ENCODE data around the gene TEDDM1.

The TEDDM1 gene

GRCh38 chr1:182441719-182442118 is 41.3 kb upstream of the TEDDM1 start:
- DNase-seq: no peak
- no peaks in the 10 kb centered on the region for H3K27me3 ChIP-seq (ENCODE audit: insufficient read depth, low read length, poor library complexity)
- H3K4me1 ChIP-seq (ENCODE audit: insufficient read depth, low read length): peaks cover 8% of the 10 kb centered on the region; the same call in 1 of the 2 replicates
- no peaks in the 10 kb centered on the region for H3K79me2 ChIP-seq (ENCODE audit: insufficient read depth, low read length)
- H3K27ac ChIP-seq (ENCODE audit: low read length): no peak overlapping the region
- no peak overlapping the region for H3K4me3 ChIP-seq (ENCODE audit: low read depth in 1 of 2, low read length in 2 of 2)
- no peaks in the 10 kb centered on the region for H4K20me1 ChIP-seq (ENCODE audit: insufficient read depth, low read length)
- no peak overlapping the region for H3K9ac ChIP-seq (ENCODE audit: low read depth, low read length)
- ATAC-seq (ENCODE audit: insufficient read depth, low read depth): no peak
- no peak overlapping the region for H2AFZ ChIP-seq (ENCODE audit: low read depth, low read length)
- H3K9me3 ChIP-seq (ENCODE audit: insufficient read depth, low read length, severe bottlenecking): peaks cover 3% of the 10 kb centered on the region
- H3K36me3 ChIP-seq (ENCODE audit: insufficient read depth, low read length): no peaks in the 10 kb centered on the region
- TF ChIP-seq EZH2 (IDR thresholded peaks at IDR 0.05; ENCODE audit: borderline replicate concordance, low read depth, low read length, severe bottlenecking) (no peak), CTCF (IDR thresholded peaks at IDR 0.05; ENCODE audit: borderline replicate concordance, extremely low read depth, low read length, poor library complexity, severe bottlenecking) (no peak)
- no peak overlapping the region for H3K4me2 ChIP-seq (ENCODE audit: insufficient read depth, low read length)

- TF ChIP-seq CTCF (IDR thresholded peaks at IDR 0.05; ENCODE audit: borderline replicate concordance, extremely low read depth, low read length, poor library complexity, severe bottlenecking) (no peak), EZH2 (IDR thresholded peaks at IDR 0.05; ENCODE audit: borderline replicate concordance, low read depth, low read length, severe bottlenecking) (no peak)
- no peak overlapping the region for H3K27ac ChIP-seq (ENCODE audit: low read length)
- no peak for ATAC-seq (ENCODE audit: insufficient read depth, low read depth)
- no peaks in the 10 kb centered on the region for H3K27me3 ChIP-seq (ENCODE audit: insufficient read depth, low read length, poor library complexity)
- no peaks in the 10 kb centered on the region for H3K4me1 ChIP-seq (ENCODE audit: insufficient read depth, low read length)
- H3K4me3 ChIP-seq (ENCODE audit: low read depth in 1 of 2, low read length in 2 of 2): no peak overlapping the region
- no peak overlapping the region for H2AFZ ChIP-seq (ENCODE audit: low read depth, low read length)
- peaks cover 3% of the 10 kb centered on the region for H3K9me3 ChIP-seq (ENCODE audit: insufficient read depth, low read length, severe bottlenecking)
- no peak overlapping the region for H3K9ac ChIP-seq (ENCODE audit: low read depth, low read length)
- H3K36me3 ChIP-seq (ENCODE audit: insufficient read depth, low read length): no peaks in the 10 kb centered on the region
- no peaks in the 10 kb centered on the region for H3K79me2 ChIP-seq (ENCODE audit: insufficient read depth, low read length)
- no peak overlapping the region for H3K4me2 ChIP-seq (ENCODE audit: insufficient read depth, low read length)
- no peak for DNase-seq
- no peaks in the 10 kb centered on the region for H4K20me1 ChIP-seq (ENCODE audit: insufficient read depth, low read length)
Observed at GRCh38 chr1:182438326-182438725, 37.9 kb upstream of the TEDDM1 start.

GRCh38 chr1:182433580-182433979 is 33.1 kb upstream of the TEDDM1 start:
- Histone ChIP-seq H3K4me1 (ENCODE audit: insufficient read depth, low read length) (peaks cover 26% of the 10 kb centered on the region), H4K20me1 (ENCODE audit: insufficient read depth, low read length) (no peaks in the 10 kb centered on the region), H3K9me3 (ENCODE audit: insufficient read depth, low read length, severe bottlenecking) (peaks cover 3% of the 10 kb centered on the region), H3K36me3 (ENCODE audit: insufficient read depth, low read length) (no peaks in the 10 kb centered on the region), H3K4me2 (ENCODE audit: insufficient read depth, low read length) (no peak overlapping the region), H2AFZ (ENCODE audit: low read depth, low read length) (no peak overlapping the region), H3K9ac (ENCODE audit: low read depth, low read length) (no peak overlapping the region), H3K79me2 (ENCODE audit: insufficient read depth, low read length) (no peaks in the 10 kb centered on the region), H3K4me3 (ENCODE audit: low read depth in 1 of 2, low read length in 2 of 2) (no peak overlapping the region), H3K27ac (ENCODE audit: low read length) (no peak overlapping the region), H3K27me3 (ENCODE audit: insufficient read depth, low read length, poor library complexity) (no peaks in the 10 kb centered on the region)
- TF ChIP-seq EZH2 (IDR thresholded peaks at IDR 0.05; ENCODE audit: borderline replicate concordance, low read depth, low read length, severe bottlenecking) (no peak), CTCF (IDR thresholded peaks at IDR 0.05; ENCODE audit: borderline replicate concordance, extremely low read depth, low read length, poor library complexity, severe bottlenecking) (no peak)
- DNase-seq (no peak), ATAC-seq (ENCODE audit: insufficient read depth, low read depth) (no peak)

DNA sequence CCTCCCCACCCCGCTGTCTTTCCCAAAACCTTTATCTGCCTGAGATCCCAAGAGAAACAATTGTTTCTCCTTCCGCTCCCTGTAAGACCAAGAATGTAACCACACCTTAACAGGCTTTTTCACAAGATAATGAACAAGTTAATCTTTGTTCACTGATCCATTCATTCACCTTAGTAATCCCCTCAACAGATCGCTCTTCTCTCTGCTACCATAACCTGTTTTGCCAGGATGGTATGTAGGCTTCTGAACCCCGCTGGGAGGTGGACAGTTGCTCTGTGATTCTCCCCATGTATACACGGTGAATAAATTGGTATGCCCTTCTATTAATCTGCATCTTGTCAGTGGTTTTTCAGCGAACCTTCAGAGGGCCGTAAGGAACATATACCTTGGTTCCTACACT is 30.8 kb upstream of the TEDDM1 start:
- no peaks in the 10 kb centered on the region for H3K9me3 ChIP-seq (ENCODE audit: insufficient read depth, low read length, severe bottlenecking)
- H3K4me1 ChIP-seq (ENCODE audit: insufficient read depth, low read length): peaks cover 26% of the 10 kb centered on the region
- no peaks in the 10 kb centered on the region for H3K36me3 ChIP-seq (ENCODE audit: insufficient read depth, low read length)
- H3K27ac ChIP-seq (ENCODE audit: low read length): 0 out of 2 replicates have a peak overlapping the region, but pooled peaks have one; percentile 2
- no peaks in the 10 kb centered on the region for H3K27me3 ChIP-seq (ENCODE audit: insufficient read depth, low read length, poor library complexity)
- H3K4me2 ChIP-seq (ENCODE audit: insufficient read depth, low read length): peak overlapping the region; percentile 55; the same call in 1 of the 2 replicates
- H3K9ac ChIP-seq (ENCODE audit: low read depth, low read length): no peak overlapping the region
- H3K79me2 ChIP-seq (ENCODE audit: insufficient read depth, low read length): no peaks in the 10 kb centered on the region
- DNase-seq (no peak), ATAC-seq (ENCODE audit: insufficient read depth, low read depth) (no peak)
- H4K20me1 ChIP-seq (ENCODE audit: insufficient read depth, low read length): no peaks in the 10 kb centered on the region
- TF ChIP-seq EZH2 (IDR thresholded peaks at IDR 0.05; ENCODE audit: borderline replicate concordance, low read depth, low read length, severe bottlenecking) (no peak), CTCF (IDR thresholded peaks at IDR 0.05; ENCODE audit: borderline replicate concordance, extremely low read depth, low read length, poor library complexity, severe bottlenecking) (no peak)
- no peak overlapping the region for H2AFZ ChIP-seq (ENCODE audit: low read depth, low read length)
- H3K4me3 ChIP-seq (ENCODE audit: low read depth in 1 of 2, low read length in 2 of 2): no peak overlapping the region
